WTC11 (cell line): ENCODE data around the gene RAP2A. TPM values are rescaled to one million over a fixed set of nuclear protein-coding genes. Genes with fewer than 3 reads are reported as not detected.

ENCODE experiments used
- ATAC-seq: fragments of 200-7000 bp; cut with Tn5 transposase; 2 replicates; pipeline ENCODE4 v1.10.0; 2021; ENCODE audit warnings: mild to moderate bottlenecking, moderate library complexity
- CTCF ChIA-PET: fragments of 300-600 bp; sonication (Branson Sonifier 250); formaldehyde crosslinking; loops from one replicate; lab custom pipeline; 2021; ENCODE audit warnings: antibody characterized with exemption; lab: Charles Lee
- POLR2A ChIA-PET: fragments of 350-600 bp; sonication (Branson Sonifier 250); formaldehyde crosslinking; loops from one replicate; lab custom pipeline; 2021; ENCODE audit warnings: antibody characterized with exemption; lab: Charles Lee
- DNase-seq: peaks from one replicate; pipeline ENCODE4 v3.0.0; 2021; ENCODE audit warnings: low spot score
- H3K27ac Mint-ChIP-seq: 2 replicates; pipeline ENCODE4 v1.8.0; 2021; ENCODE audit warnings: mixed read lengths
- H3K27me3 Mint-ChIP-seq: 2 replicates; pipeline ENCODE4 v1.8.0; 2021; ENCODE audit warnings: low read depth, mild to moderate bottlenecking, moderate library complexity, mixed read lengths
- H3K36me3 Mint-ChIP-seq: 2 replicates; pipeline ENCODE4 v1.8.0; 2021; ENCODE audit warnings: mixed read lengths
- H3K4me1 Mint-ChIP-seq: 2 replicates; pipeline ENCODE4 v1.8.0; 2022; ENCODE audit warnings: mixed read lengths
- H3K4me3 Mint-ChIP-seq: 2 replicates; pipeline ENCODE4 v1.8.0; 2021; ENCODE audit warnings: mild to moderate bottlenecking, moderate library complexity, mixed read lengths
- H3K9me3 Mint-ChIP-seq: 2 replicates; pipeline ENCODE4 v1.8.0; 2021; ENCODE audit warnings: mixed read lengths
- ATF2 ChIP-seq: sonication (generic); formaldehyde crosslinking; IDR thresholded peaks from 2 replicates; pipeline ENCODE4 v1.8.1; 2022; ENCODE audit warnings: low read depth, missing genetic modification reagents, borderline replicate concordance
- ETV6 ChIP-seq: sonication (generic); formaldehyde crosslinking; IDR thresholded peaks from 2 replicates; pipeline ENCODE4 v1.8.1; 2022; ENCODE audit warnings: mild to moderate bottlenecking, missing genetic modification reagents
- FOXP1 ChIP-seq: sonication (generic); formaldehyde crosslinking; IDR thresholded peaks from 2 replicates; pipeline ENCODE4 v1.8.0; 2022; ENCODE audit warnings: missing genetic modification reagents, mild to moderate bottlenecking, moderate library complexity, borderline replicate concordance
- FOXP4 ChIP-seq: sonication (generic); formaldehyde crosslinking; IDR thresholded peaks from 2 replicates; pipeline ENCODE4 v1.8.0; 2022; ENCODE audit warnings: mild to moderate bottlenecking, missing genetic modification reagents
- GABPB1 ChIP-seq: sonication (generic); formaldehyde crosslinking; IDR thresholded peaks from 2 replicates; pipeline ENCODE4 v1.8.1; 2023; ENCODE audit warnings: mild to moderate bottlenecking, missing genetic modification reagents
- HMGXB4 ChIP-seq: sonication (generic); formaldehyde crosslinking; IDR thresholded peaks from 2 replicates; pipeline ENCODE4 v1.8.1; 2023; ENCODE audit warnings: mild to moderate bottlenecking, moderate library complexity, missing genetic modification reagents
- MYBL2 ChIP-seq: sonication (generic); formaldehyde crosslinking; IDR thresholded peaks from 2 replicates; pipeline ENCODE4 v1.8.1; 2023; ENCODE audit warnings: mild to moderate bottlenecking, moderate library complexity, missing genetic modification reagents
- RORB ChIP-seq: fragments of 250-450 bp; sonication (Bioruptor Pico); IDR thresholded peaks from 2 replicates; pipeline ENCODE4 v1.9.0; 2021; ENCODE audit warnings: mild to moderate bottlenecking
- TEAD1 ChIP-seq: sonication (generic); formaldehyde crosslinking; IDR thresholded peaks from 2 replicates; pipeline ENCODE4 v1.8.0; 2022; ENCODE audit warnings: mild to moderate bottlenecking, missing genetic modification reagents
- ZNF317 ChIP-seq: sonication (generic); formaldehyde crosslinking; IDR thresholded peaks from 2 replicates; pipeline ENCODE4 v1.8.1; 2023; ENCODE audit warnings: low read depth, mild to moderate bottlenecking, moderate library complexity, missing genetic modification reagents, borderline replicate concordance
- total RNA-seq: library from RNA; stranded (reverse); gene quantifications from 3 replicates; pipeline ENCODE4 v1.2.3, GENCODE V29; 2021
- TF ChIP-seq, protein P1 (sequence below): fragments of 250-450 bp; sonication (Bioruptor Pico); conservative IDR thresholded peaks from 2 replicates; pipeline ENCODE4 v1.9.0; 2021; ENCODE audit warnings: mild to moderate bottlenecking
- TF ChIP-seq, protein P2 (sequence below): sonication (generic); formaldehyde crosslinking; IDR thresholded peaks from 2 replicates; pipeline ENCODE4 v1.8.0; 2022; ENCODE audit warnings: mild to moderate bottlenecking, missing genetic modification reagents
- TF ChIP-seq, protein P3 (sequence below): sonication (generic); formaldehyde crosslinking; IDR thresholded peaks from 2 replicates; pipeline ENCODE4 v1.8.0; 2022; ENCODE audit warnings: mild to moderate bottlenecking, missing genetic modification reagents
- TF ChIP-seq, protein P4 (sequence below): sonication (generic); formaldehyde crosslinking; IDR thresholded peaks from 2 replicates; pipeline ENCODE4 v1.8.1; 2022; ENCODE audit warnings: mild to moderate bottlenecking, missing genetic modification reagents, moderate library complexity, borderline replicate concordance
- TF ChIP-seq, protein P5 (sequence below): fragments of 250-450 bp; sonication (Bioruptor Pico); IDR thresholded peaks from 2 replicates; pipeline ENCODE4 v1.9.0; 2021; ENCODE audit warnings: mild to moderate bottlenecking

The RAP2A gene
- total RNA-seq, 1 experiment from 2014 or later, result 39.0 TPM

GRCh38 chr13:97432917-97433726 is 847 bp upstream of the RAP2A start (continued):
- TF ChIP-seq, protein P1, sequence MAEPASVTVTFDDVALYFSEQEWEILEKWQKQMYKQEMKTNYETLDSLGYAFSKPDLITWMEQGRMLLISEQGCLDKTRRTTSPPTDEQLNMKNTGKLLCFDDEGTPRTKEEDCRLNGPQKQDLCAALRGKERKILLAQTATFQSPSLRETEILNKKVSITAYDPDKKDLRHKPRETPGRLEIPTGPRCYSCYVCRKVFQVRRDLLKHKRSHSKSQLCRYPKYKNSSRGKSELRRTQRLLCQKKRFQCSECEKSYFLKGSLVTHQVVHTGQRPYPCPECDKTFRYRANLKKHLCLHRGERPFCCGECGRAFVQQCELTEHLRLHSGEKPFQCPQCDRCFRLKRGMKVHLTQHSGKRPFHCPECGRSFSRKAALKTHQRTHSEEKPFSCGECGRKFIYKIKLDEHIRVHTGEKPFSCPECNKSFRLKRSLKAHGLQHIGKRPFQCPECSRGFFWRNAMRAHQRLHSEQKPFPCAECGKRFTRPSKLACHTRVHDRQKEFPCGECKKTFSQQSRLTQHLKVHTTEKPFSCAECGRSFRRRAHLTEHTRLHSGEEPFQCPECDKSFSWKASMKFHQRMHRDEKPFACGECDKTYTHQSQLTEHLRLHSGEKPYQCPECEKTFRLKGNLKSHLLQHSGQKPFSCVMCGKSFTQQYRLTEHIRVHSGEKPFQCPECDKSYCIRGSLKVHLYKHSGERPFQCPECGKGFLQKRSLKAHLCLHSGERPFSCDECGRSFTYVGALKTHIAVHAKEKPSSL (CRISPR knock-in tag), result no peak
- TF ChIP-seq, protein P2, sequence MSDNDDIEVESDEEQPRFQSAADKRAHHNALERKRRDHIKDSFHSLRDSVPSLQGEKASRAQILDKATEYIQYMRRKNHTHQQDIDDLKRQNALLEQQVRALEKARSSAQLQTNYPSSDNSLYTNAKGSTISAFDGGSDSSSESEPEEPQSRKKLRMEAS, result peak; percentile 66
- TF ChIP-seq GABPB1 (CRISPR knock-in tag) (no peak; the same call in none of the 2 replicates), TEAD1 (CRISPR knock-in tag) (peak; percentile 59), ETV6 (peak; percentile 78)

- H3K4me3 Mint-ChIP-seq, result peak overlapping the region; percentile 96
- no peaks in the 10 kb centered on the region for H3K9me3 Mint-ChIP-seq
- H3K27me3 Mint-ChIP-seq, result no peaks in the 10 kb centered on the region
- 0 out of 2 replicates have a peak, but pooled peaks cover 4% of the 10 kb centered on the region for H3K36me3 Mint-ChIP-seq
- ATAC-seq, result peak; percentile 0
- H3K4me1 Mint-ChIP-seq, result peaks cover 32% of the 10 kb centered on the region
- TF ChIP-seq, protein P3, sequence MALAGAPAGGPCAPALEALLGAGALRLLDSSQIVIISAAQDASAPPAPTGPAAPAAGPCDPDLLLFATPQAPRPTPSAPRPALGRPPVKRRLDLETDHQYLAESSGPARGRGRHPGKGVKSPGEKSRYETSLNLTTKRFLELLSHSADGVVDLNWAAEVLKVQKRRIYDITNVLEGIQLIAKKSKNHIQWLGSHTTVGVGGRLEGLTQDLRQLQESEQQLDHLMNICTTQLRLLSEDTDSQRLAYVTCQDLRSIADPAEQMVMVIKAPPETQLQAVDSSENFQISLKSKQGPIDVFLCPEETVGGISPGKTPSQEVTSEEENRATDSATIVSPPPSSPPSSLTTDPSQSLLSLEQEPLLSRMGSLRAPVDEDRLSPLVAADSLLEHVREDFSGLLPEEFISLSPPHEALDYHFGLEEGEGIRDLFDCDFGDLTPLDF (CRISPR knock-in tag), result no peak
- TF ChIP-seq FOXP1 (peak; percentile 51; the same call in 1 of the 2 replicates), ATF2 (CRISPR knock-in tag) (no peak), RORB (CRISPR knock-in tag) (no peak), HMGXB4 (CRISPR knock-in tag) (peak; percentile 41; the same call in 1 of the 2 replicates), ZNF317 (no peak), MYBL2 (0 out of 2 replicates have a peak, but pooled peaks have one; percentile 36), ETV6 (0 out of 2 replicates have a peak, but pooled peaks have one; percentile 30), FOXP4 (0 out of 2 replicates have a peak, but pooled peaks have one; percentile 20)
- TF ChIP-seq, protein P2, result no peak
- TF ChIP-seq, protein P4, sequence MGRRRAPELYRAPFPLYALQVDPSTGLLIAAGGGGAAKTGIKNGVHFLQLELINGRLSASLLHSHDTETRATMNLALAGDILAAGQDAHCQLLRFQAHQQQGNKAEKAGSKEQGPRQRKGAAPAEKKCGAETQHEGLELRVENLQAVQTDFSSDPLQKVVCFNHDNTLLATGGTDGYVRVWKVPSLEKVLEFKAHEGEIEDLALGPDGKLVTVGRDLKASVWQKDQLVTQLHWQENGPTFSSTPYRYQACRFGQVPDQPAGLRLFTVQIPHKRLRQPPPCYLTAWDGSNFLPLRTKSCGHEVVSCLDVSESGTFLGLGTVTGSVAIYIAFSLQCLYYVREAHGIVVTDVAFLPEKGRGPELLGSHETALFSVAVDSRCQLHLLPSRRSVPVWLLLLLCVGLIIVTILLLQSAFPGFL, result no peak
- TF ChIP-seq, protein P5, sequence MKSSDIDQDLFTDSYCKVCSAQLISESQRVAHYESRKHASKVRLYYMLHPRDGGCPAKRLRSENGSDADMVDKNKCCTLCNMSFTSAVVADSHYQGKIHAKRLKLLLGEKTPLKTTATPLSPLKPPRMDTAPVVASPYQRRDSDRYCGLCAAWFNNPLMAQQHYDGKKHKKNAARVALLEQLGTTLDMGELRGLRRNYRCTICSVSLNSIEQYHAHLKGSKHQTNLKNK (CRISPR knock-in tag), result no peak
- TF ChIP-seq, protein P1 (CRISPR knock-in tag), result no peak
- TF ChIP-seq, all 79 proteins: peak for 5
- DNase-seq, result peak; percentile 34
- CTCF ChIA-PET, result interaction anchor here (0.7 to 1.5 kb wide), 4 partner anchors 47 to 197 kb away, joined by 3 to 4 read pairs (median 3); no protein-coding TSS in a partner anchor
- H3K27ac Mint-ChIP-seq, result peak overlapping the region; percentile 84
- POLR2A ChIA-PET, result no interaction called here
Measured at GRCh38 chr13:97434397-97435201, 630 bp downstream of the RAP2A start.
